Chondrocyte (in vitro differentiated cells): ENCODE measurements around the gene RIPOR2. TPM values are rescaled to one million over a fixed set of nuclear protein-coding genes. Genes with fewer than 3 reads are reported as not detected.

Experiments used
- DNase-seq: peaks from one replicate; pipeline ENCODE4 v3.0.0; 2021; ENCODE audit warnings: mixed read lengths, low spot score
- H3K27ac Mint-ChIP-seq: one replicate; pipeline ENCODE4 v1.8.0; 2021; ENCODE audit warnings: mild to moderate bottlenecking, moderate library complexity, mixed read lengths; ENCODE audit not compliant: unreplicated experiment
- H3K27me3 Mint-ChIP-seq: 2 replicates; pipeline ENCODE4 v1.8.0; 2021; ENCODE audit warnings: low read depth, mixed read lengths
- H3K36me3 Mint-ChIP-seq: 2 replicates; pipeline ENCODE4 v1.8.0; 2021; ENCODE audit warnings: low read depth, mixed read lengths
- H3K4me1 Mint-ChIP-seq: 2 replicates; pipeline ENCODE4 v1.8.0; 2021; ENCODE audit warnings: low read depth, mild to moderate bottlenecking, mixed read lengths
- H3K4me3 Mint-ChIP-seq: one replicate; pipeline ENCODE4 v1.8.0; 2021; ENCODE audit warnings: mild to moderate bottlenecking, moderate library complexity, mixed read lengths; ENCODE audit not compliant: unreplicated experiment
- H3K9me3 Mint-ChIP-seq: 2 replicates; pipeline ENCODE4 v1.8.0; 2021; ENCODE audit warnings: low read depth, mixed read lengths
- CTCF ChIP-seq: fragments of 200-600 bp; sonication (generic); IDR thresholded peaks from 2 replicates; pipeline ENCODE4 v1.5.0; 2021; ENCODE audit warnings: antibody characterized with exemption, mild to moderate bottlenecking, moderate library complexity
- total RNA-seq: library from RNA; stranded (reverse); gene quantifications from 3 replicates; pipeline ENCODE4 v1.2.1, GENCODE V29; 2021

Gene RIPOR2
- total RNA-seq, 1 donor from 2014 or later: 0.62 TPM

DNA sequence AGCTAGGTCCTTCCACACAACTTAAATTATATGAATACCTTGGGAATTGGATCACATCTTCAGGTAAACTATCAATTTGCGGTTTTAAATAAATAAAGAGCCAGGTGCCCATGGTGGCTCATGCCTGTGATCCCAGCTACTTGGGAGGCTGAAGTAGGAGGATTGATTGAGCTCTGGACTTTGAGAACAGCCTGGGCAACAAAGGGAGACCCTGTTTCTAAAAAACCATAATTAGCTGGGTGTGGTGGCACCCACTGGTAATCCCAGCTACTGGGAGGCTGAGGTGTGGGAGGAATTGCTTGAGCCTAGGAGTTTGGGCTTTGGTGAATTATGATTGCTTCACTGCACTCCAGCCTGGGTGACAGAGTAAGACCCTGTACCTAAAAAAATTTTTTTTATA, 157.6 kb downstream of the RIPOR2 start:
- Mint-ChIP-seq H3K36me3 (peaks cover 2% of the 10 kb centered on the region), H3K4me1 (peaks cover 31% of the 10 kb centered on the region), H3K27me3 (no peaks in the 10 kb centered on the region), H3K4me3 (no peak overlapping the region), H3K9me3 (no peaks in the 10 kb centered on the region), H3K27ac (peak overlapping the region; percentile 22)
- TF ChIP-seq CTCF: no peak
- no peak for DNase-seq

DNA sequence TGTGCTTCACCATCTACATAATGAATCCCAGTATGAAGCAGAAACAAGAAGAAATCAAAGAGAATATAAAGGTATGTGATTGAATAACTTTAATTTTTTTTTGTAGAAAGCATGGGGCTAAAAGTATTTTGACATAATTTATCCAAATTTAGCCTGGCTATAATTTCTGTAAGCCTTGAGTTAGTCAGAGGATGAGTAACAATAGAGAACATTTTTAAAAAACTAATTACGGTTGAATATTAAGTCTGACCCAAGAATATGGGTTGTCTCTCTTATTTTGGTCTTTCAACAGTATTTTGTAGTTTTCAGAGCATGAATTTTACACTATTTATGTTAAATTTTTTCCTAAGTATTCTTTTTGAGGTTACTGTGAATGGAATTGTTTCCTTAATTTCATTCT, 158.5 kb downstream of the RIPOR2 start:
- DNase-seq: no peak
- Mint-ChIP-seq H3K27me3 (no peaks in the 10 kb centered on the region), H3K27ac (no peak overlapping the region), H3K9me3 (no peaks in the 10 kb centered on the region), H3K4me1 (peaks cover 31% of the 10 kb centered on the region), H3K36me3 (peaks cover under 1% of the 10 kb centered on the region), H3K4me3 (no peak overlapping the region)
- TF ChIP-seq CTCF: no peak

DNA sequence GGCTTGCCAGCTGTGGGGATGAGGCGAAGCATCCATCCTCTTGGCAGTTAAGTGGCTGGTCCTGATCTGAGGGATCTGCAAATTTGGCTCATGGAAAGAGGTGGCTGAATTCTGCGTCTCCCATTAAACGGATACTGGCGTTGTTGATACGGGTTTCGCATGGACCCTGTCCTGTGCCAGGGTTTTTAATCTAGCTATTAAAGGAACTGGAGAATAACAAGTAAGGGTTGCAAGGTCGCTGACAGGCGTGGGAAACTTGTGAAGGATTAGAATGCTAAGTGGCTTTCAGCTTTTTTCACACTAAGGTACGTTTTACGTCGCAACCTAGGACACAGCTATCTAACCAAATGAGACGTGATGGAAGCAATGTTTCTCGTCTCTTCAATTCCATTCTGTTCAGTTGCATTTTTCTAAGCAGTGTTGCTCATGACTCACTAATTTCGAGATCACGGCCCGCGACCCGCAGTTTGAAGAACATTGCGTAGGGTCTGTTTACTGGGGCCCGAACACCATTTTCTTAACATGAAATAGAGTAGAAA, 160.2 kb downstream of the RIPOR2 start:
- Mint-ChIP-seq H3K4me1 (peaks cover 26% of the 10 kb centered on the region), H3K4me3 (peak overlapping the region; percentile 99), H3K27ac (peak overlapping the region; percentile 97), H3K36me3 (no peaks in the 10 kb centered on the region), H3K9me3 (no peaks in the 10 kb centered on the region), H3K27me3 (no peaks in the 10 kb centered on the region)
- no peak for DNase-seq
- peak; percentile 13 for TF ChIP-seq CTCF

DNA sequence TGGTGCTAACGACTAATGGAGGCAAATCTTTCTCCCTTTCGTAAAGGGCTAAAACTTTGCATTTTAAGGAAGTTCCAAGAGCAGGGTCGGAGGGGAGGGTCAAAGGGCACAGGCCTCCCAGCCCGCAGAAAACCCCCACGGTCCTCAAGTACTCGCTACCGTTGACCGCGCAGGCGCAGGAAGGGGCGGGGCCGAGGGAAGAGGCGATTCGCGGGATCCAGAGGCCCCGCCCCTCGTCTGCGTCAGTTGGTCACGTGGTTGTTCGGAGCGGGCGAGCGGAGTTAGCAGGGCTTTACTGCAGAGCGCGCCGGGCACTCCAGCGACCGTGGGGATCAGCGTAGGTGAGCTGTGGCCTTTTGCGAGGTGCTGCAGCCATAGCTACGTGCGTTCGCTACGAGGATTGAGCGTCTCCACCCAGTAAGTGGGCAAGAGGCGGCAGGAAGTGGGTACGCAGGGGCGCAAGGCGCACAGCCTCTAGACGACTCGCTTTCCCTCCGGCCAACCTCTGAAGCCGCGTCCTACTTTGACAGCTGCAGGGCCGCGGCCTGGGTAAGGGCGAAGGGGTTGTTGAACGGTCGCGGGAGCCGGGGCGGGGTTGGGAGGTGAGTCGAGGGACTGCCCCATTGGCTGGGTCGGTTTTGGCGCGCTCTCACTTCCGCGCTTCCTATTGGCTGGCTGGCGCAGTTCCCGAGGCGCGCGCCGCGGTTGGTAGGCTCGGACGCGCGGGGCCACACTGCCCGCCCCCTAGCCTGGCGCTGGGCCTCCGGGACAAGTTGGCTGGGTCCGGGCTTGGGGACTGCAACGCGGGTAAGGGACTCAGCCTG, 160.9 kb downstream of the RIPOR2 start, which contains the start of gene GMNN:
Gene GMNN, plus strand, starts transcription at position 242 of the 824 bp plus-strand sequence. CDS start 2,310 bp downstream, outside the sequence.
- Mint-ChIP-seq H3K4me1 (peaks cover 23% of the 10 kb centered on the region), H3K36me3 (no peaks in the 10 kb centered on the region), H3K27me3 (no peaks in the 10 kb centered on the region), H3K9me3 (no peaks in the 10 kb centered on the region), H3K27ac (peak within 1 kb of the TSS; percentile 97), H3K4me3 (peak within 1 kb of the TSS; percentile 99)
- TF ChIP-seq CTCF: no peak
- peak; percentile 99 for DNase-seq

- TF ChIP-seq CTCF: no peak
- Mint-ChIP-seq H3K27ac (no peak overlapping the region), H3K36me3 (no peaks in the 10 kb centered on the region), H3K4me3 (no peak overlapping the region), H3K9me3 (no peaks in the 10 kb centered on the region), H3K4me1 (no peaks in the 10 kb centered on the region), H3K27me3 (no peaks in the 10 kb centered on the region)
- no peak for DNase-seq
These were observed 167.4 kb downstream of the RIPOR2 start for GRCh38 chr6:24768361-24768760.
